Stimulated activated CD4-positive, alpha-beta T cell treated with anti-CD3 and anti-CD28 coated beads, Interleukin-2, amount 100 ng/mL, for 4 hours (primary cell): ENCODE data around the gene FBF1.
"Not testable (repeated sequence)": the region's sequence is repeated elsewhere in the genome, so short reads cannot be mapped to it uniquely, and the experiment has no call there.

Experiments used
- DNase-seq: peaks from one replicate; pipeline ENCODE4 v3.0.0-alpha.2; 2020; ENCODE audit warnings: low read depth

Gene FBF1, protein sequence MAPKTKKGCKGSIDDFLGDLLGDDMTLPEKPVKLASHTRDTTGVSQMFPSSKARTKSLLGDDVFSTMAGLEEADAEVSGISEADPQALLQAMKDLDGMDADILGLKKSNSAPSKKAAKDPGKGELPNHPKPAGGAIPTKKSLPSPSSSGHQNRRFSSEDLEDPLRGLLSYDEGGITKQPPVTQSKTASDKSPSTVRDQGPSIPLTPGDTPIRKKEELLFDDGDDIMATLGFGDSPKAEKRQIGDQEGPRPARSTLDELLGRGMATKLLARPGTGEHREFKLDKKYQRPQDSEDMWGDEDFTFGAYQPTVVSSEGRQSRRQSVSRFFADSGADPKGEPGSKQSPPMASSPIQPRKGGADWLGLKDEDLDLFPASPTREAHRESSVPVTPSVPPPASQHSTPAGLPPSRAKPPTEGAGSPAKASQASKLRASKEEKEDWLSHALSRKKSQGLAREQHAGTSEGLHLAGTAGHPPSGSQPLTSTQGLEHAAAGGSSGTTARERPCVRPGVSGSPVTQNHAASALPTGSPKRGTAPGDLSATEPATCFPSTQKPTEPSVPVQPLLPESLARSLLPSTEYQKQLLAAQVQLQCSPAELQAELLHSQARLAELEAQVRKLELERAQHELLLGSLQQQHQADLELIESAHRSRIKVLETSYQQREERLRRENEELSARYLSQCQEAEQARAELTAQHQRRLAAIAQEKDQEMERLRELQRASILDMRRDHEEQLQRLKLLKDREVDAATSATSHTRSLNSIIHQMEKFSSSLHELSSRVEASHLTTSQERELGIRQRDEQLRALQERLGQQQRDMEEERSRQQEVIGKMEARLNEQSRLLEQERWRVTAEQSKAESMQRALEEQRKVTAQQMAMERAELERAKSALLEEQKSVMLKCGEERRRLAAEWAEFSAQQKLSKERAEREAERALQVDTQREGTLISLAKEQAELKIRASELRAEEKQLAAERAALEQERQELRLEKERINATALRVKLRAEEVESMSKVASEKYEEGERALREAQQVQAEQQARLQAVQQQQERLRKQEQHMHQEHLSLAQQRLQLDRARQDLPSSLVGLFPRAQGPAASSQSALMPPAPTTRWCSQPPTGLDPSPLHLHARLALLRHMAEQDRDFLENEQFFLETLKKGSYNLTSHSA

DNA sequence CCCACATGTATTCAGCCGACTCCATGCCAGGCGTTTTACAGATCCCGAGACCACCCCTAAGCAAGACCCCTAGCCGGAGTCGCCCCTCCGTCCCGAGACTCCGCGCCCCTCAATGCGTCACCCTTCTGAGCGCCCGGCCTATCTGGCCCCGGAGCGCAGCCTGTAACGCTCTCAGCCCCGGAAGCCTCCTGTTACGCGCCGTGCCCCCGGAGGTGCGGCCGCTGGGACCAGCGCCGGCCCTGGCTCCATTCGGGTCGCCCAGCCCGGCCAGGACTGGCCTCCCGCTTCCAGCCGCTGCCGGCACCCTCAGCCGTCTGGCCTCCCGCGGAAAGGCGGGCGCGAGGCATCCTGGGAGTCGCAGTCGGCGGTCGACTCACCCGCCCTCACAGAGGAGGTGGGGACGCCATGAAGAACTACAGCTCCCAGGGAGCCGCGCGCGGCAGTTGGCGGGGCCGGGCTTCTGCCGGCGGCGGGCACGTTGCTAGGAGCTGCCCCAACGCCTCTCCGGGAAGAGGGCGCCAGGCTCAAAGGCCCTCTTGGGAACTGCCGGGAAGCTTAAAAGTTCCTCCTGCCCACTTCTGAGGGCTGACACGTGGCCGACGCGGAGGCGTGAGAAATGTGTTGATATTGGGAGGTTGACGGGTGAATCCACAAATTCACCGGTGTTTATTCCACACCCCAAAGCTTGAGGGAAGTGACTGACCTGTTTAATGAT lies at the start of gene FBF1:
TSS of gene FBF1 (minus strand) at position 316 of the 715 bp plus-strand sequence. CDS start 2,893 bp downstream, outside the sequence.
- DNase-seq = peak; percentile 84

DNA sequence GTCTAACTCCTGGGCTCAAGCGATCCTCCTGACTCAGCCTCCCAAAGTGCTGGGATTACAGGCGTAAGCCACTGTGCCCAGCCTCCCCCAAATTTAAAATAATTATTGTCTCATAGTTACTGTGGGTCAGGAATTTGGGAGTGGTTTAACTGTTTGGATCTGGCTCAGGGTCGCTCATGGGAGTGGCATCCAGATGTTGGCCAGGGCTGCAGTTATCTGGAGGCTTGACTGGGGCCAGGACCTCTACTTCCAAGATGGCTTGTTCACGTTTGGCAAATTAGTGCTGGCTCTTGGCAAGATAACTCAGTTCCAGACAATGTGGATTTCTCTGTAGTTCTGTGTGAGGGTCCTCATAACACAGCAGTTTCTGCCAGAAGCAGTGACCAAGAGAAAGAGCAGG lies 46.2 kb upstream of the FBF1 start:
- DNase-seq = no peak

DNA sequence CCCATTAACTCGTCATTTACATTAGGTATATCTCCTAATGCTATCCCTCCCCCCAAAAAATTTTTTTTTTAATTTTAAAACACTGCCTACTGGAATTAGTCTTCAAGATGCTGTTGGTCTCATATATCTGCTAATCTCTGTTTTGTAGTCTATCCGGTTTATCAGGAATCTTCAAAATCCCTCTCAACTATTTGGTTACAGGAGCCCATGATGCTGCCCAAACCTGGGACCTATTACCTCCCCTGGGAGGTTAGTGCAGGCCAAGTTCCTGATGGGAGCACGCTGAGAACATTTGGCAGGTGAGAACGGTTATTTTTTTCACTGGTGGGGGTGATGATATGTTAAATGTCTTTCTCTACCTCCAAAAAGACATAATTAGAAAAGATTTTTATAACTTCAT lies 45.1 kb upstream of the FBF1 start:
- no peak for DNase-seq

DNA sequence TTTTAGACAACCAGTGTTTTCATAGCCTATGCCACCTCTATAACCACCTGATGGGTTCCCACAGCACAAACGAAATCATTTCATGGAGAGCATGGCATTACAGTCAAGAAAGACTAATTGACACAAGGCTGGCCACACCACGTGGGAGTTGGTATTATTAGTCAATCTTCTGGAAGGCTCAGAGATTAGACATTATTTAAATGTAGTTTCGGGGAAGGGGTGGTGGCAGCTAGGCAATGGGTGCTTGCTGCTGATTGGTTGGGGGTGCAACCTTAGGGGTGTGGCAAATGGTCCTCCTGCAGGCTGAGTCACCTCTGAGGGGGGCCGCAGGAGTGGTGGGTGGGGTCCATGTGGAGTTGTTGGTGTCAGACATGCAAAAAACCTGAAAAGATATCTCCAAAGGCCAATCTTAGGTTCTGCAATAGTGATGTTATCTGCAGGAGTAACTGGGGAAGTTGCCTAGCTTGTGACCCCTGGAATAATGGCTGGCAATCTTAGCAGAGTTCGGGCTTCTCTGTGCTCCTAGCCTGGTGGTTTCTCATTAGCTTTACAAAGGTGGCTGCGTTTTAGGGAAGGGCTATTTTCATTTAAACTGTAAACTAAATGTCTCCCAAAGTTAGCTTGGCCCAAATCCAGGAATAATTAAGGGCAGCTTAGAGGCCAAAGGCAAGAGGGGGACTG lies 42.8 kb upstream of the FBF1 start:
- DNase-seq = no peak

DNA sequence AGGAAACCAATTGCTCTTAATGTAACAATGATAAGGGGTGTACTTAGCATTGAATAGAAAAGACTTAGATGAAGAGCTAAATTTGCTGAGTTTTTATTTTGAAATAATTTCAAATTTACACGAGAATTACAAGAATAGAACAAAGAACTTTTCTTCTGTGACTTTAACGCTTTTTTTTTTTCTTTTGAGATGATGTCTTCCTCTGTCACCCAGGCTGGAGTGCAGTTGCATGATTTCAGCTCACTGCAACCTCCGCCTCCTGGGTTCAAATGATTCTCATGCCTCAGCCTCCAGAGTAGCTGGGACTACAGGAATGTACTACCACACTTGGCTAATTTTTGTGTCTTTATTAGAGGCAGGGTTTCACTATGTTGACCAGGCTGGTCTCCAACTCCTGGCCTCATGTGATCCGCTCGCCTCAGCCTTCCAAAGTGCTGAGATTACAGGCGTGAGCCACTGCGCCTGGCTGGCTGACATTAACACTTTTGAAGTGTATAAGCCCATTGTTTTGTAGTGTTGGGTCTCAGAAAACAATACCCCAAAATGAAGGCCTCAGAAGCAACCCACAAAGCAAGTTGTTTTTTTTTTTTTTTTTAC lies 40.3 kb upstream of the FBF1 start:
- DNase-seq = no peak

DNA sequence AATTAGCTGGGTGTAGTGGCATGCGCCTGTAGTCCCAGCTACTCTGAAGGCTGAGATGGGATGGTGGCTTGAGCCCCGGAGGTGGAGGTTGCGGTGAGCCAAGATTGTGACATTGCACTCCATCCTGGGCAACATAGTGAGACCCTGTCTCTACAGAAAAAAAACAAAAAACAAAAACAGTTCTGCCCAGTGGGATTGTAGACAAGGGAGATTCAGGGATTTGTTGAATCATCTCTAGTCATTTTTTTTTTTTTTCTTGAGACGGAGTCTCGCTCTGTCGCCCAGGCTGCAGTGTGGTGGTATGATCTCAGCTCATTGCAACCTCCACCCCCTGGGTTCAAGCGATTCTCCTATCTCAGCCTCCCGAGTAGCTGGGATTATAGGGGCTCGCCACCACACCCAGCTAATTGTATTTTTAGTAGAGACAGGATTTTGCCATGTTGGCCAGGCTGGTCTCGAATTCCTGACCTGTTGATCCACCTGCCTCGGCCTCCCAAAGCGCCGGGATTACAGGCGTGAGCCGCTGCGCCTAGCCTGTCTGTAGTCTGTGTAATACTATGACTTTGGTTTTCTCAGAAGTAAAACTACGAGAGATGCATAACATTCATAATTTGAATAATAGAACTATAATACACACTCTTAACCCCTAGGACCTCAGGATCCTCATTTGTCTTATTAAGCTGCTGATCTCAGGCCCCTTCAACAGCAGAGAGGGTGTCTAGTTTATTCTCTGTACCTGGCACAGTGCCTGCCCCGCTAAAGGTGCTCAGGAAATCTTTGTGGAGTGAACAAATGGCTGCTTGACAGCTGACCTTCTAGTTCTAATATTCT lies 39.6 kb upstream of the FBF1 start:
- no peak for DNase-seq

DNA sequence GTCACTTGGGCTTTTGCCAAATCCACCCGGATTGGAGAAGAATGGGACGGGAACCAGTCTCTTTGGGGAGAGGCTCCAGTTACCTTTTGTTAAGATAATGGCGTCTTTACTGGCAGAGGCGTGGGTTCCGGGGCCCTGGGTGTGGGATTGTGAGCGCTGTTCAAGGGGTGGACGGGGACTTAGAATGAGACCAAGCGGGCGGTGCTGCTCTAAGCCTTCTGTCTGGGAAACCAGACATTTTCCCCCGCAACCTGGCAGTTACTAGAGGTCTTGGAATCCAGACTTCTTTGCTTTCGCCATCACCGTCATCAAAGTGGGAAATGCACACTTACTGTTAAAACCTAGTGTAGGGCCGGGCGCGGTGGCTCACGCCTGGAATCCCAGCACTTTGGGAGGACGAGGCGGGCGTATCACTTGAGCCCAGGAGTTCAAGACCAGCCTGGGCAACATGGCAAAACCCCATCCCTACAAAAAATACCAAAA lies 38.9 kb upstream of the FBF1 start:
- no peak for DNase-seq

DNA sequence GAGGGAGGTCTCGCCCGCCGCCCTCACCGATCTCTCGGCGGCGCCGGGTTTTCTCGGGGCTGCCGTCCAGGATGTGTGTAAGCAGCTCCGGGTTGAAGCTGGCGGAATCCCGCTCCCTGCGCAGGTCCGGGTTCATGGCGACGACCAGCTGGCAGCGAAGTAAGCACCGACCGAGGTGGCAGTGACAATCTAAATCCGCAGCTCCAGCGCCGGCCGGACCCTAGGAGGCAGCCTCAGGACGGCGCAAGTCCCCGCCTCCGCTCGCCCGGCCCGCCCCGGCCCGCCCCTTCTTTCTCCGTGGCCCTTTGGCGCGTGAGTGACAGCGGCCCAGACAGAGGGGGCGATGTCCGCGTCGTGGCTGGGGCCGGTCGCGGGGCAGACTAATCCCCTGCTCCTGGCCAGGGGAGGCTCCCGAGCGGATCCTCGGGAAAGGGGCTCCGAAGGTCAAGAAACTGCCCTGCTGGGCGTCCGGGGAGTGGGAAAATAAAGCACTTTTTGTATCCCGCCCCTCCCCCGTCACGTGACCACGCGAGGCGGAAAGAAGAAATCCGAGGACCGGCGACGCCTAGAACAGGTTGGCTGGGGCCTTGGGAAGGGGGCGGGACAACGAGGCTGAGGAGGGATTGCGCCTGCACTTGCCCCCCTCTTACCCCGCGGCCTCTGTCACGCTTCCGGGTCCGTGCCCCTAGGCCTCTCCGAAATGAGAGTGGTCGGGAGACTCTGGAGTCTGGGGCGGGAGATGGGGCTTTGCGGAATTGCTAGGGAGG lies 38.3 kb upstream of the FBF1 start, which contains the start of the genes ACOX1 and TEN1:
TSS of gene ACOX1 (minus strand) at position 229 of the 767 bp plus-strand sequence. CDS start at position 136, 93 bp downstream.
TSS of gene TEN1 (plus strand) at position 303 of the 767 bp plus-strand sequence. CDS start 6,953 bp downstream, outside the sequence.
- peak; percentile 91 for DNase-seq

DNA sequence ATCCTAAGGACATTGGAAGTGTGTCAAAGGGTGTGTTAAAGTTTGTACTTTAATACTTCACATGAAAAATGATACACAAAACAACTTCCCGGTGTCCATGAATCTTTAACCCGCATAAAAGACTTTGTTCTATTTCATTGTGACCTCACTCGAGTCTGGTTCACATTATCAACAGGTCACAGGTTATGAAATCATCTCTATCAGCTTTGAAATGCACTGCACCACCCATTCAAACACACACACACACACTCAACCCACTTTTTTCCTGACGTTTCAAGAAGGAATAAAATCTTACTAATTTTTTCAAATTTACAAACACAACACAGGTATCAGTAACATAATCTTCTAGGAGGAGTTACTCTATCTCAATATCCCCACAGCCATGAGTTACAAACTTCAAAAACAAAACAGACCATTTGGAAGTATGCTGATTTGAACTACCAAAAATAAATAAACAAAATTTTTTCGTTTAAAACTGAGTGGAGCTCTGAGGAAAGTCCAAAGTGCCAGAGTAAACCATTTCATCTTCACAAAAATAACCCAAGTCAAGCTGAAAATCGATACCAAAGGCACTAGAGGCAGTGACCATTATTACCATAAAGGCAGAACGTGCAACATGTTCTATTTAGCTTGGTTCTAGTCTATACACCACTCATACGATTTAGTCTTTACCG lies 35.5 kb upstream of the FBF1 start:
- no peak for DNase-seq

DNA sequence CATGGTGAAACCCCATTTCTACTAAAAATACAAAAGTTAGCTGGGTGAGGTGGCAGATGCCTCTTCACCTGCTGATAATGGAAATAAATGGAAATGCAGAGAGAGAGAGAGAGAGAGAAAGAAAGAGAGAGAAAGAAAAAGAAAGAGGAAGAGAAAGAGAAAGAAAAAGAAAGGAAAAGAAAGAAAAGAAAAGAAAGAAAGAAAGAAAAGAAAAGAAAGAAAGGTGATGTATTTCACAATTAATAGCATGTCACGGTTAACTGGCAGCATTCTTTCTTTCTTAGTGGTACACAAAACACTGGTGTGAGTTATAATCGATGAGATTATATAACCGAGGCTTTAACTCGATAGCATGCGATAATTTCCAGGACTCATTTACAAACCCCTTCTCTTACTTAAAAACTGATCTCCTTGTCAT lies 34.9 kb upstream of the FBF1 start:
- DNase-seq = no peak

DNA sequence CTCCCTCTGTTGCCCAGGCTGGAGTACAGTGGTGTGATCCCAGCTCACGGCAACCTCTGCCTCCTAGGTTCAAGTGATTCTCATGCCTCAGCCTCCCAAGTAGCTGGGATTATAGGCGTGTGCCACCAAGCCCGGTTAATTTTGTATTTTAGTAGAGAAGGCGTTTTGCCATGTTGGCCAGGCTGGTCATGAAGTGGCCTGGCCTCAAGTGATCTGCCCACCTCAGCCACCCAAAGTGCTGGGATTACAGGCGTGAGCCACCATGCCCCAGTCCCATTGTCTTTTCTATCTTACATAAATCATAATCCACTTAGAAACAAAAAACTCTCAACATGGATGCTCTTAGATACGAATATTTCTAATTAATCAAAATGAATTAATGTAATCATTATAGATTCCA lies 34.3 kb upstream of the FBF1 start:
- not testable (repeated sequence) for DNase-seq

DNA sequence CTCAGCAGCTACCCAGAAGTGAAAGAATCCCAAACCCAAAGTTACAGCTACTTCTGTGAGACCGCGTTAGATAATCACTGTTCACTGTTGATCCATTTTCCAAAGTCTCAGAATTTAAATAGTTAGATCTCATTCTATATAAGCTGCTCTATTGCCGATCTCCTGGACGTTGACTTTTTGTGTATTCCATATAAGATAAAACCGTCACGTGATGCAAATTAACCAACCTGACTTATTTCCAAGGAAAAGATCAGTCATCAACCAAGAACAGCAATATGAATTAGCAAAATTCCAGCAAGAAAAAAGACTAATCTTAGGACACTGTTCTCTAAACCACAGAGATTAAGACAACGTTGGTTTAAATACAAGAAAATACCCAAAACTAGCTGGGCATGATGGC lies 29.8 kb upstream of the FBF1 start:
- DNase-seq = no peak

DNA sequence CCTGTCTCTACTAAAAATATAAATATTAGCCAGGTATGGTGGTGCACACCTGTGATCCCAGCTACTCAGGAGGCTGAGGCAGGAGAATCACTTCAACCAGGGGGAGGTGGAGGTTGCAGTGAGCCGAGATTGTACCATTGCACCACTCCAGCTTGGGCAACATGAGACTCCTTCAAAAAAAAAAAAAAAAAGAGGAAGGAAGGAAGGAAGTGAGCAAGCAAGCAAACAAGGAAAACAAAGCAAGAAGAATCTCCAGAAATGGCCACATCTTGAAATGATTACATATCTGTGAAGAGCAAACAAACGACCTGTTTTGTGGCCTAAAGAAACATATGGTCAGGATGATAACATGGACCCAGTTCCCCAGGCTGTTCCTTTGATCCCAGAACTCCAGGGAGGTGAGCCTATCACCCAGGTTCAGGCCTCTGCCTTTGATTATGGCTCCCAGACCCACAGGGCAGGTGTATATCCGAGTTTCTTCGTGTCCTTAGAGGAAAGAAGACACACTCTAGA lies 29.2 kb upstream of the FBF1 start:
- no peak for DNase-seq

DNA sequence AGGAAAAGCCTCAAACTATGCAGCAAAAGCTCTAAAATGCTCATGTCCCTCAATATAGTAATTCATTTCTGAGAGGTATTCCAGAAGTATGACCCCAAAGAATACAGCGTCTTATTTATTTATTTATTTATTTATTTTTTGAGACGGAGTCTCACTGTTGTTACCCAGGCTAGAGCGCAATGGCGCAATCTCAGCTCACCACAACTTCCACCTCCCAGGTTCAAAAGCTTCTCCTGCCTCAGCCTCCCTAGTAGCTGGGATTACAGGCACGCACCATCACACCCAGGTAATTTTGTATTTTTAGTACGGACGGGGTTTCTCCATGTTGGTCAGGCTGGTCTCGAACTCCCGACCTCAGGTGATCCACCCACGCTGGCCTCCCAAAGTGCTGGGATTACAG lies 28.2 kb upstream of the FBF1 start:
- not testable (repeated sequence) for DNase-seq

DNA sequence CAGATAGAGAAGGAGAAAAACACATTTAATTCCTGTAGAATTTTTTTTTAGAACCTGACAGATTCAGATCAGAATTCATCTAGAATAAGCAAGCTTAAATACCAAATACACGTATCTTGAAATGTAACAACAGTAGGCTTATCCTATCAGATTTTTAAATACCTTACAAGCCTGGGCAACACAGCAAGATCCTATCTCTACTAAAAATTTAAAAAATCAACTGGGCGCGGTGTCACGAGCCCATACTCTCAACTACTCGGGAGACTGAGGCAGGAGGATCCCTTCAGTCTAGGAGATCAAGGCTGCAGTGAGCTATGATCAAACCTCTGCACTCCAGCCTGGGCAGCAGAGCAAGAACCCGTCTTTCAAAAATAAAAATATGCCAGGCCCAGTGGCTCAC lies 24.6 kb upstream of the FBF1 start:
- DNase-seq = no peak

DNA sequence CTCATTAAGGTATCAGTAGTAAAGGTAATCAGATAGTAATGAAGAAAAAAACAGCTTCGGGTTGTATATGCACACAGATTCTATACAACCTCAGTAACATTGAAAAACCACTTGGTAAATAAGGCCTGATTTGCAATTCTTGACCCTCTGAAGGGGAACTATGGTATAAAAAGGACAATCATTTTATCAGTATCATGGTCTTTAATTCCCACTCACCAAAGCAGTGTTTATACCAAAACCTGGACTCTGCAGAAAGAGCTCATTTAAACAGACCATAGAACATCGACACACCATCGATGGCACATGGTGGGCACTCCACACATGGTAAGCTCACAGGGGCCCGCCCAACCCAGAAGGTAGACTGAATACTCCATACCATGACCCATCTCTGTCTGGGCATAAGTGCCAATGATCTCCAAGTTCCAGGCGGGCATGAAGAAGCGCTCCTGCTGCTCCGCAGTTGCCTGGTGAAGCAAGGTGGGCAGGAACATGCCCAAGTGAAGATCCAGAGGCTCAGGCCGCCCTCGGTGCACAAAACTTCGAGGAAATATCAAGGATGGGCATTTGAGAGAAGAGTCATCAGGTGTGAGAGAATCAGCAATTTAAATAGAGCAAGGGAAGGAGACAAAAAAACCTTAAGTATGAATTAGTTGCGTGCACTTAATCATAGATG lies 19.1 kb upstream of the FBF1 start:
- no peak for DNase-seq
